H1 (cell line): ENCODE data around the gene MIEF2. TPM values are rescaled to one million over a fixed set of nuclear protein-coding genes. Genes with fewer than 3 reads are reported as not detected.

Source experiments
- GABPA ChIP-seq: IDR thresholded peaks from 2 replicates; pipeline ENCODE4 v1.6.1; 2011; ENCODE audit warnings: mild to moderate bottlenecking, low read length, moderate library complexity, borderline replicate concordance; ENCODE audit not compliant: insufficient read depth
- KDM4A ChIP-seq: IDR thresholded peaks from one replicate; pipeline ENCODE4 v1.7.1; 2012; ENCODE audit warnings: low read depth, mild to moderate bottlenecking, moderate library complexity, low read length, inconsistent platforms; ENCODE audit not compliant: severe bottlenecking
- KDM5A ChIP-seq: fragments of 200-600 bp; IDR thresholded peaks from 2 replicates; pipeline ENCODE4 v1.7.1; 2012; ENCODE audit warnings: mild to moderate bottlenecking, low read length, inconsistent platforms, mixed read lengths
- NRF1 ChIP-seq: IDR thresholded peaks from 2 replicates; pipeline ENCODE4 v1.6.1; 2011; ENCODE audit warnings: mild to moderate bottlenecking, low read depth, low read length, improper control_type of control experiment
- RAD21 ChIP-seq, 2 experiments: IDR thresholded peaks in 1 of 2; conservative IDR thresholded peaks in 1 of 2; 2 replicates each; pipeline ENCODE4 v1.6.1; 2011; ENCODE audit warnings: low read depth in 2 of 2, low read length in 2 of 2, improper control_type of control experiment in 1 of 2, inconsistent platforms in 1 of 2, mild to moderate bottlenecking in 1 of 2, moderate library complexity in 1 of 2
- RBBP5 ChIP-seq: IDR thresholded peaks from 2 replicates; pipeline ENCODE4 v1.7.1; 2012; ENCODE audit warnings: low read depth, mild to moderate bottlenecking, inconsistent platforms, low read length, moderate library complexity, borderline replicate concordance
- SIX5 ChIP-seq: IDR thresholded peaks from 2 replicates; pipeline ENCODE4 v1.6.1; 2011; ENCODE audit warnings: mild to moderate bottlenecking, low read depth, low read length
- SRF ChIP-seq: IDR thresholded peaks from 2 replicates; pipeline ENCODE4 v1.6.1; 2011; ENCODE audit warnings: mild to moderate bottlenecking, low read depth, low read length, moderate library complexity
- TAF1 ChIP-seq: IDR thresholded peaks from 2 replicates; pipeline ENCODE4 v1.6.1; 2011; ENCODE audit warnings: mild to moderate bottlenecking, low read depth, low read length
- polyA plus RNA-seq, 7 experiments: library from polyadenylated mRNA; depleted of rRNA in 3 of 7; stranded (reverse) in 5 of 7; unstranded in 2 of 7; fragments of >200 nt in 5 of 7; fragments of 200-250 nt in 2 of 7; gene quantifications; 1 replicate in 5 of 7; 2 replicates in 1 of 7; 4 replicates in 1 of 7; pipeline versions ENCODE4 v1.2.1 to v1.2.3, GENCODE V29; 2011 to 2013; ENCODE audit warnings: missing spikeins in 2 of 7, mixed read lengths in 2 of 7
- total RNA-seq: library from RNA; stranded (reverse); fragmentation: NEBNext Ultra II Directional; extraction: Animal tissue kit (Norgen Biotek cat#: 25700); gene quantifications from 2 replicates; pipeline ENCODE4 v1.2.1, GENCODE V29; 2021
- TF ChIP-seq, protein P1 (sequence below): fragments of 300-600 bp; sonication (generic); IDR thresholded peaks from 2 replicates; pipeline ENCODE4 v1.7.1; 2012; ENCODE audit warnings: low read length, moderate library complexity, mild to moderate bottlenecking, inconsistent platforms; ENCODE audit not compliant: insufficient replicate concordance

Gene MIEF2
- total and polyA plus RNA-seq, 2 of the 8 experiments (the other 6 are each of a cell fraction or from before 2014, with no cell fraction given) = 9.9 to 24.9 TPM

DNA sequence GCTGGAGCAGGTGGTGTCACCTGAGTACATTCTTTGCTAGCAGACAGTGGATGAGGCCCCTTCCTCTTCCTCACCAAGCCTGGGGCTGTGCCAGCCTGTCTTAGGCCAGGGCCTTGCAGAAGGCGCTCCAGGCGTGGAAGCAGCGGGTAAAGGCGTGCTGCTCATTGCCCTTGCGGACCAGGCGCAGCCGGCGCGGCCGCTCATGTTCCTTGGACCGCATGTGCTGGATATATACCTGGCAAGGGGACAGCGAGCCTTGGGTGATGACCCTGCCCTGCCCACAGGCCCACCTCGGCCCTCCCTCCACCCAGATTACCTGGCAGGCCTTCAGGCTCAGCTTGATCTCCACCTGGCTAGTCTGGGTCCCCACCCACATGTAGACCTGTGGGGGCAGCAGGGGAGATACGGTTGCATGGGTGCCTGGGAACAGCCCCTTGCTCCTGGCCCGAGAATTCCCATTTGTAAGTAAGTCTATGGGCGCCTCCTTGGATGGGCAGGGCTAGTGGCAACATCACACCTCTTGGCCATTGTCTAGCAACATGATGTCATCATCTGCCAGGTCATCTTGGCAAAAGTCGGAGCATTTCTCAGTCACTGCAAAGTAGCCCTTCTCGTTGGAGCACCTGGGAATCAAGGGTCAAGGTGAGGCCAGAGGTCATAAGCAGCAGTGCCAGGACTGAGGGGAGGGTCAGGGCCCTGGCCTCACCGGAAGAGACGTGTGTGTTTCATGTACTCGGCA, 15.3 kb upstream of the MIEF2 start (continued):
- TF ChIP-seq, protein P1, sequence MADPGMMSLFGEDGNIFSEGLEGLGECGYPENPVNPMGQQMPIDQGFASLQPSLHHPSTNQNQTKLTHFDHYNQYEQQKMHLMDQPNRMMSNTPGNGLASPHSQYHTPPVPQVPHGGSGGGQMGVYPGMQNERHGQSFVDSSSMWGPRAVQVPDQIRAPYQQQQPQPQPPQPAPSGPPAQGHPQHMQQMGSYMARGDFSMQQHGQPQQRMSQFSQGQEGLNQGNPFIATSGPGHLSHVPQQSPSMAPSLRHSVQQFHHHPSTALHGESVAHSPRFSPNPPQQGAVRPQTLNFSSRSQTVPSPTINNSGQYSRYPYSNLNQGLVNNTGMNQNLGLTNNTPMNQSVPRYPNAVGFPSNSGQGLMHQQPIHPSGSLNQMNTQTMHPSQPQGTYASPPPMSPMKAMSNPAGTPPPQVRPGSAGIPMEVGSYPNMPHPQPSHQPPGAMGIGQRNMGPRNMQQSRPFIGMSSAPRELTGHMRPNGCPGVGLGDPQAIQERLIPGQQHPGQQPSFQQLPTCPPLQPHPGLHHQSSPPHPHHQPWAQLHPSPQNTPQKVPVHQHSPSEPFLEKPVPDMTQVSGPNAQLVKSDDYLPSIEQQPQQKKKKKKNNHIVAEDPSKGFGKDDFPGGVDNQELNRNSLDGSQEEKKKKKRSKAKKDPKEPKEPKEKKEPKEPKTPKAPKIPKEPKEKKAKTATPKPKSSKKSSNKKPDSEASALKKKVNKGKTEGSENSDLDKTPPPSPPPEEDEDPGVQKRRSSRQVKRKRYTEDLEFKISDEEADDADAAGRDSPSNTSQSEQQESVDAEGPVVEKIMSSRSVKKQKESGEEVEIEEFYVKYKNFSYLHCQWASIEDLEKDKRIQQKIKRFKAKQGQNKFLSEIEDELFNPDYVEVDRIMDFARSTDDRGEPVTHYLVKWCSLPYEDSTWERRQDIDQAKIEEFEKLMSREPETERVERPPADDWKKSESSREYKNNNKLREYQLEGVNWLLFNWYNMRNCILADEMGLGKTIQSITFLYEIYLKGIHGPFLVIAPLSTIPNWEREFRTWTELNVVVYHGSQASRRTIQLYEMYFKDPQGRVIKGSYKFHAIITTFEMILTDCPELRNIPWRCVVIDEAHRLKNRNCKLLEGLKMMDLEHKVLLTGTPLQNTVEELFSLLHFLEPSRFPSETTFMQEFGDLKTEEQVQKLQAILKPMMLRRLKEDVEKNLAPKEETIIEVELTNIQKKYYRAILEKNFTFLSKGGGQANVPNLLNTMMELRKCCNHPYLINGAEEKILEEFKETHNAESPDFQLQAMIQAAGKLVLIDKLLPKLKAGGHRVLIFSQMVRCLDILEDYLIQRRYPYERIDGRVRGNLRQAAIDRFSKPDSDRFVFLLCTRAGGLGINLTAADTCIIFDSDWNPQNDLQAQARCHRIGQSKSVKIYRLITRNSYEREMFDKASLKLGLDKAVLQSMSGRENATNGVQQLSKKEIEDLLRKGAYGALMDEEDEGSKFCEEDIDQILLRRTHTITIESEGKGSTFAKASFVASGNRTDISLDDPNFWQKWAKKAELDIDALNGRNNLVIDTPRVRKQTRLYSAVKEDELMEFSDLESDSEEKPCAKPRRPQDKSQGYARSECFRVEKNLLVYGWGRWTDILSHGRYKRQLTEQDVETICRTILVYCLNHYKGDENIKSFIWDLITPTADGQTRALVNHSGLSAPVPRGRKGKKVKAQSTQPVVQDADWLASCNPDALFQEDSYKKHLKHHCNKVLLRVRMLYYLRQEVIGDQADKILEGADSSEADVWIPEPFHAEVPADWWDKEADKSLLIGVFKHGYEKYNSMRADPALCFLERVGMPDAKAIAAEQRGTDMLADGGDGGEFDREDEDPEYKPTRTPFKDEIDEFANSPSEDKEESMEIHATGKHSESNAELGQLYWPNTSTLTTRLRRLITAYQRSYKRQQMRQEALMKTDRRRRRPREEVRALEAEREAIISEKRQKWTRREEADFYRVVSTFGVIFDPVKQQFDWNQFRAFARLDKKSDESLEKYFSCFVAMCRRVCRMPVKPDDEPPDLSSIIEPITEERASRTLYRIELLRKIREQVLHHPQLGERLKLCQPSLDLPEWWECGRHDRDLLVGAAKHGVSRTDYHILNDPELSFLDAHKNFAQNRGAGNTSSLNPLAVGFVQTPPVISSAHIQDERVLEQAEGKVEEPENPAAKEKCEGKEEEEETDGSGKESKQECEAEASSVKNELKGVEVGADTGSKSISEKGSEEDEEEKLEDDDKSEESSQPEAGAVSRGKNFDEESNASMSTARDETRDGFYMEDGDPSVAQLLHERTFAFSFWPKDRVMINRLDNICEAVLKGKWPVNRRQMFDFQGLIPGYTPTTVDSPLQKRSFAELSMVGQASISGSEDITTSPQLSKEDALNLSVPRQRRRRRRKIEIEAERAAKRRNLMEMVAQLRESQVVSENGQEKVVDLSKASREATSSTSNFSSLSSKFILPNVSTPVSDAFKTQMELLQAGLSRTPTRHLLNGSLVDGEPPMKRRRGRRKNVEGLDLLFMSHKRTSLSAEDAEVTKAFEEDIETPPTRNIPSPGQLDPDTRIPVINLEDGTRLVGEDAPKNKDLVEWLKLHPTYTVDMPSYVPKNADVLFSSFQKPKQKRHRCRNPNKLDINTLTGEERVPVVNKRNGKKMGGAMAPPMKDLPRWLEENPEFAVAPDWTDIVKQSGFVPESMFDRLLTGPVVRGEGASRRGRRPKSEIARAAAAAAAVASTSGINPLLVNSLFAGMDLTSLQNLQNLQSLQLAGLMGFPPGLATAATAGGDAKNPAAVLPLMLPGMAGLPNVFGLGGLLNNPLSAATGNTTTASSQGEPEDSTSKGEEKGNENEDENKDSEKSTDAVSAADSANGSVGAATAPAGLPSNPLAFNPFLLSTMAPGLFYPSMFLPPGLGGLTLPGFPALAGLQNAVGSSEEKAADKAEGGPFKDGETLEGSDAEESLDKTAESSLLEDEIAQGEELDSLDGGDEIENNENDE = no peak
- TF ChIP-seq NRF1 = no peak
- TF ChIP-seq KDM5A = no peak
- no peak for TF ChIP-seq RBBP5
- TF ChIP-seq SIX5 = no peak
- no peak for TF ChIP-seq RAD21 (IDR thresholded peaks at IDR 0.05 in 1 of 2, conservative IDR thresholded peaks at IDR 0.05 in 1 of 2; ENCODE audit: low read depth in 2 of 2, low read length in 2 of 2)
- TF ChIP-seq TAF1 = no peak
- TF ChIP-seq KDM4A = no peak
- no peak for TF ChIP-seq GABPA
- no peak for TF ChIP-seq SRF
